H1 (cell line): ENCODE measurements around the gene DGKA. TPM values are rescaled to one million over a fixed set of nuclear protein-coding genes. Genes with fewer than 3 reads are reported as not detected.

Source experiments
- ASH2L ChIP-seq: fragments of 200-600, 300-600 bp; sonication (generic); IDR thresholded peaks from one replicate; pipeline ENCODE4 v1.7.1; 2017; ENCODE audit warnings: low read length
- CTCF ChIP-seq, 3 experiments: IDR thresholded peaks; 1 replicate in 2 of 3; 2 replicates in 1 of 3; pipeline versions ENCODE4 v1.5.1 to v1.6.1; 2011; ENCODE audit warnings: low read length in 3 of 3, mild to moderate bottlenecking in 3 of 3, inconsistent platforms in 2 of 3, low read depth in 1 of 3, moderate library complexity in 1 of 3; ENCODE audit not compliant: insufficient read depth in 1 of 3; ENCODE audit errors: control extremely low read depth in 1 of 3
- EP300 ChIP-seq, 2 experiments: IDR thresholded peaks; 1 replicate in 1 of 2; 2 replicates in 1 of 2; pipeline ENCODE4 v1.6.1; 2011 to 2012; ENCODE audit warnings: low read depth in 2 of 2, low read length in 2 of 2, mild to moderate bottlenecking in 2 of 2, borderline replicate concordance in 1 of 2, inconsistent platforms in 1 of 2, moderate library complexity in 1 of 2
- GABPA ChIP-seq: IDR thresholded peaks from 2 replicates; pipeline ENCODE4 v1.6.1; 2011; ENCODE audit warnings: mild to moderate bottlenecking, low read length, moderate library complexity, borderline replicate concordance; ENCODE audit not compliant: insufficient read depth
- GTF2F1 ChIP-seq: IDR thresholded peaks from 2 replicates; pipeline ENCODE4 v1.6.1; 2012; ENCODE audit warnings: low read depth, low read length, improper control_type of control experiment, borderline replicate concordance
- HDAC6 ChIP-seq: IDR thresholded peaks from one replicate; pipeline ENCODE4 v1.7.1; 2012; ENCODE audit warnings: low read depth, mild to moderate bottlenecking, inconsistent platforms, low read length, moderate library complexity
- JUND ChIP-seq: IDR thresholded peaks from 2 replicates; pipeline ENCODE4 v1.6.1; 2011; ENCODE audit warnings: mild to moderate bottlenecking, improper control_type of control experiment, low read length
- KDM1A ChIP-seq: fragments of 200-600, 300-600 bp; sonication (generic); IDR thresholded peaks from 2 replicates; pipeline ENCODE4 v1.7.1; 2016; ENCODE audit warnings: mild to moderate bottlenecking, low read length, borderline replicate concordance
- KDM4A ChIP-seq: IDR thresholded peaks from one replicate; pipeline ENCODE4 v1.7.1; 2012; ENCODE audit warnings: low read depth, mild to moderate bottlenecking, moderate library complexity, low read length, inconsistent platforms; ENCODE audit not compliant: severe bottlenecking
- KDM5A ChIP-seq: fragments of 200-600 bp; IDR thresholded peaks from 2 replicates; pipeline ENCODE4 v1.7.1; 2012; ENCODE audit warnings: mild to moderate bottlenecking, low read length, inconsistent platforms, mixed read lengths
- NANOG ChIP-seq: IDR thresholded peaks from 2 replicates; pipeline ENCODE4 v1.6.1; 2011; ENCODE audit warnings: low read length, low read depth, mild to moderate bottlenecking, inconsistent platforms; ENCODE audit not compliant: insufficient read depth, poor library complexity, severe bottlenecking
- NRF1 ChIP-seq: IDR thresholded peaks from 2 replicates; pipeline ENCODE4 v1.6.1; 2011; ENCODE audit warnings: mild to moderate bottlenecking, low read depth, low read length, improper control_type of control experiment
- POLR2AphosphoS5 ChIP-seq: IDR thresholded peaks from 2 replicates; pipeline ENCODE4 v1.6.1; 2011; ENCODE audit warnings: low read depth, low read length
- RXRA ChIP-seq: IDR thresholded peaks from 2 replicates; pipeline ENCODE4 v1.6.1; 2011; ENCODE audit warnings: low read depth, mild to moderate bottlenecking, low read length, moderate library complexity; ENCODE audit not compliant: insufficient read depth
- SIN3A ChIP-seq, 2 experiments: IDR thresholded peaks in 1 of 2; conservative IDR thresholded peaks in 1 of 2; 2 replicates each; pipeline ENCODE4 v1.6.1; 2011 to 2012; ENCODE audit warnings: low read length in 2 of 2, improper control_type of control experiment in 1 of 2, low read depth in 1 of 2, mild to moderate bottlenecking in 1 of 2
- SIRT6 ChIP-seq: IDR thresholded peaks from one replicate; pipeline ENCODE4 v1.7.1; 2012; ENCODE audit warnings: low read length, inconsistent platforms
- SP2 ChIP-seq: IDR thresholded peaks from 2 replicates; pipeline ENCODE4 v1.6.1; 2012; ENCODE audit warnings: mild to moderate bottlenecking, low read length, inconsistent platforms
- SRF ChIP-seq: IDR thresholded peaks from 2 replicates; pipeline ENCODE4 v1.6.1; 2011; ENCODE audit warnings: mild to moderate bottlenecking, low read depth, low read length, moderate library complexity
- TAF1 ChIP-seq: IDR thresholded peaks from 2 replicates; pipeline ENCODE4 v1.6.1; 2011; ENCODE audit warnings: mild to moderate bottlenecking, low read depth, low read length
- TAF7 ChIP-seq: optimal IDR thresholded peaks from 2 replicates; pipeline ENCODE3; 2011; ENCODE audit warnings: low read depth, mild to moderate bottlenecking, inconsistent platforms, low read length, moderate library complexity, borderline replicate concordance
- TBP ChIP-seq: IDR thresholded peaks from 2 replicates; pipeline ENCODE4 v1.6.1; 2011; ENCODE audit warnings: low read depth, low read length, improper control_type of control experiment
- polyA plus RNA-seq, 7 experiments: library from polyadenylated mRNA; depleted of rRNA in 3 of 7; stranded (reverse) in 5 of 7; unstranded in 2 of 7; fragments of >200 nt in 5 of 7; fragments of 200-250 nt in 2 of 7; gene quantifications; 1 replicate in 5 of 7; 2 replicates in 1 of 7; 4 replicates in 1 of 7; pipeline versions ENCODE4 v1.2.1 to v1.2.3, GENCODE V29; 2011 to 2013; ENCODE audit warnings: missing spikeins in 2 of 7, mixed read lengths in 2 of 7
- total RNA-seq: library from RNA; stranded (reverse); fragmentation: NEBNext Ultra II Directional; extraction: Animal tissue kit (Norgen Biotek cat#: 25700); gene quantifications from 2 replicates; pipeline ENCODE4 v1.2.1, GENCODE V29; 2021

Gene DGKA
- total and polyA plus RNA-seq, 2 of the 8 experiments (the other 6 are each of a cell fraction or from before 2014, with no cell fraction given): 15.9 to 18.0 TPM

- no peak for TF ChIP-seq NANOG
- TF ChIP-seq SP2: no peak
- no peak for TF ChIP-seq SRF
- TF ChIP-seq KDM5A: no peak
- peak; percentile 65; the same call in 1 of the 2 replicates for TF ChIP-seq TAF1
- no peak for TF ChIP-seq JUND
- TF ChIP-seq NRF1: no peak
- no peak for TF ChIP-seq SIRT6
- peak; percentile 6; the same call in 1 of the 2 replicates for TF ChIP-seq KDM1A
- TF ChIP-seq ASH2L: no peak
- no peak for TF ChIP-seq GTF2F1
- TF ChIP-seq TBP: peak; percentile 48; the same call in 1 of the 2 replicates
- no peak for TF ChIP-seq HDAC6
- TF ChIP-seq GABPA: no peak
- no peak; the same call in none of the 2 replicates for TF ChIP-seq POLR2AphosphoS5
- TF ChIP-seq TAF7: no peak
- TF ChIP-seq EP300 (IDR thresholded peaks at IDR 0.05; ENCODE audit: borderline replicate concordance in 1 of 2, low read depth in 2 of 2, low read length in 2 of 2): no peak
- TF ChIP-seq KDM4A: peak; percentile 47
- no peak for TF ChIP-seq CTCF (IDR thresholded peaks at IDR 0.05; ENCODE audit: control extremely low read depth in 1 of 3, insufficient read depth in 1 of 3, low read depth in 1 of 3, low read length in 3 of 3)
- no peak for TF ChIP-seq RXRA
- TF ChIP-seq SIN3A (conservative IDR thresholded peaks at IDR 0.05 in 1 of 2, IDR thresholded peaks at IDR 0.05 in 1 of 2; ENCODE audit: low read depth in 1 of 2, low read length in 2 of 2): peak; percentile 7 to 79; a peak in 2 of 4 replicates
Observed at GRCh38 chr12:55996715-55997534, 66.0 kb downstream of the DGKA start, which contains the start of gene SUOX (continued).
